Activated CD8-positive, alpha-beta memory T cell treated with anti-CD3 and anti-CD28 coated beads, Interleukin-2, amount 50 U/mL, for 48 hours (primary cell): ENCODE data around the gene NFATC2.

Experiments
- DNase-seq: peaks from one replicate; pipeline ENCODE4 v3.0.0-alpha.2; 2020

The NFATC2 gene

DNA sequence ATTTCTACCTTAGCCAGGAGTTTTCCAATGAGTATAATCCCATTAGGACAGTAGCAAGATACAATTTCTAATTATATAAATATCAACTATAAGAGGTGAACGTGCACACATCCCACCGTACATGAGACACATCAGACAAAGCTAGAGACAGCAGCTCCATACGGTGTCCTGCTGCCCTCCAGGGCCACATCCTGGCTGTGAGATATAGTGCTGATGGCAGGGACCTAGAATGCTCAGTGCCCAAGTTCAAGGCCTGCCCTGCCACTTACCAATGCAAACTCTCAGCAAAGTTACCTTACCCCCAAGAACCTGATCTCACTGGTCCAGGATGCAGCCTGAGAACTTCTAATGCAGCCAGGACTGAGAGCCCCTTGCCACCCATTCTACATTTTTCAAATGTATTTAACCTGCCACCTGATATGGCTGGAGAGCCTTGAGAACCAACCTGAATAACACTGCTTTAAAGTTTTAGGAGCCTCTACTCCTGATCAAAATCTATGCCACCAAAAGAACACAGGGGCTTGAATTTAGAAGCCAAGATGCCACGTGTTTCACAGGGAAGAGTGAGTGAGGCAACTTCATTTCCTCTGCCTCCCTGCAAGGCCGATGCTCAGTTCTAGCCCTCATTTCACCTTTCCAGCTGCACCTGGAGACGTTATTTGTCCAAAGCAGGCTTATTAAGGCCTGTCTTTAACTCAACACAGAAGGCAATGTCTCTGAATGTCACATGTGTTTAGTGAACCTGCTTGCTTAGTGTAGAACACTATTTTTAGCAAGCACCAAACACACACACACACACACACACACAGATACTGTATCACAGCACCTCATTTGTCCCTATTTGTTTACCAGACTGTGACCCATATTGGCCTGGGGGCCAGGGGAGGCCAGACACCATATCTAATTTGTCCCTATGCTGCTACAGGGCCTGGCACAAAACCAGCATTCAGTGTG is 6.1 kb downstream of the NFATC2 start:
- DNase-seq, result no peak

DNA sequence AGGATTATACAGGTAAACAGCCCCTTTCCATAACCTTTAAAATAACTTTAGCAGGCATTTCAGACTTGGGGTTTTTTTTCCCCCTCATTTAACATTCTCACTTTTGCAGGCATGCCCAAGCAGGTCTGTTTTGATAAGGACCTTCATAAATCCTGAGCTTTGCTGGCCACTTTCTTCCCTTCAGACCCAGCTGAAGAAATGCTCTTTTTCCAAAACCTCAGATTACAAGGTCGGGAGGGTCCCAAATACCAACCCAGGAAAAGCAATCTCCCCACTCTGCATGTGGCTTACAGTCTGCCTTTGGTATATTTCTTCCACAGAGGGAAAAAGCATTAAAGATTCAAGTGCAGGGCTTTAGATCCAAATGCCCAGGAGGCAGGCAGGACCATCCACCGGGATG is 6.8 kb downstream of the NFATC2 start:
- DNase-seq, result no peak

DNA sequence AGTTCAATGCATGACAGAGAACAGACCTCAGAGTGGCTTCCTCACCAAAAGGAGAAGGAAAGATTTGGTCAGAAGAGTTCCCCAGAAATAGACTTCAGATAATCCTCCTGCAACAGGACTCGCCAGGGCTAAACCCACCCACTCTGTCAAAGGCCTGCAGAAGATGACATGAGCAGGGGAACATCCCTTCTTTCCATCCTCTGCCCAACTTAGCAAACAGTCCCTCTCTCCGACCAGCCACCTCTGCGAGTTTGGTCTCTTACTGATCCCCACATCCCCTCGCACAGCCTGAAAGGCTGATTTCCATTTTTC is 7.5 kb downstream of the NFATC2 start:
- no peak for DNase-seq

DNA sequence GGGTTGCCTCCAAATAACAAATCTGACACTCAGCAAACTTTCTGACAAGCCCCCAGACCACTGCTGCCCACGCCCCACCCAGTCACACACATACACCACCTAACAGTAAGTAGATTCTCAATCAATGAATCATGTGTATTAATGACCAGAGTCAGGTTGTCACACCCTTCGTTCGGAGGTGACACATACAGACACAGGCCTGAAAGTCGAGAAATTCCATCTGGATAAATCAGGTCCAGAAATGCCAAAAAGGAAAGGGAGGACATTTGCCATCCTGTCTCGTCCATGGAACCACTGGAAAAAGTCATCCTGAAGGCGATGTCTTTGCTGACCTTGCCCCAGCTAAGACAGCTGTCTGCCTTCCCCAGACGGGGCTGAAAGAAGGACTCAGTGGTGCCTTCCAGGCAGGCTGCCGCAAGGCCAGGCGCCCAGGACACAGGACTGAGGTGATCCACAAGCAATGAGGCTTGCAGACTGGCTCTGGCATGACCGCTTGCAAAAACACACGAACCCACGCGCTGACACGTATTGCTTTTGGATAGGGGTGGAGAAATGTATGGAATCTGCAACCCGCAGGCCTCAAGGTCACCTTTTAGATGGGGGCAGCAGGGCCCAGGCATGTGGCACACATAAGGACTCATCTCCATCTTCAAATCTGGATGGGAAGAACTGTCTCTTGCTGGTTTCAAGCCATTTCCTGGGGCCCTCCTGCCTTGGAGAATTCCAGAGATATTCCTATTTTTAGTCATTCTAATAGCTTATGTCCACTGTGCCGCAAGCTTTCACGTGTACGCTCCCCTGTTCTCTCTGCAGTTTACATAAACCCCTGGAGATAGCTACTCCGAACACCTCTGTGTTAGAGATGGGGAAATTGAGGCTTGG is 9.0 kb downstream of the NFATC2 start:
- no peak for DNase-seq

DNA sequence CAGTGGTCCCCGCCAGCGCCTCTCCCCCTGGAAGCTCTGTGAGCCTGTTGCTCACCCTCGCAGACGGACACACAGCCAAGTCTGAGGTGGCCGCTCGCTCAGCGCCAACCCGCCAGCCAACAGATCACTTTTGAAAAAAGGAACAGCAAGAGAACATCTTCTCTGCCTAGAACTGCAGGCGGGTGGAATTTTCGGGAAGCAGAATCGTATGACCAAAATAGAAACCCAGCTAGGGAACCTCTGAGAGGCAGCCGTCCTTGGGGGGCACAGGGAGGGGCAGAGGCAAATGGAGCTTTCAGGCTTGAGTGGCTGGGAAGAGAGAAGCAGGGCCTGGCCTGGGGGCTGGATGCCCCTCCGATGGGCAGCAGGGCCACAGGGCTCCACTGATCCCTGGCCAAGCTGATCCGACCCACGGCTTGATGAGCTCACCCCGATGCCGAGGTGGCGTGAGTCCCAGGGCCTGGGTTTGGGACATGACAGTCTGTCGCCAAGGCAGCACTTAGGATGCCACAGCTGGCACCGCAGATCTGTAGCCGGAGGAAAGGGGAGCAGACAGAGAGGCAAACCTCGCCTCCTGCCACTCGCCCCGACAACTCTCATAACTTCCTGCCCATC is 9.8 kb downstream of the NFATC2 start:
- DNase-seq, result no peak

DNA sequence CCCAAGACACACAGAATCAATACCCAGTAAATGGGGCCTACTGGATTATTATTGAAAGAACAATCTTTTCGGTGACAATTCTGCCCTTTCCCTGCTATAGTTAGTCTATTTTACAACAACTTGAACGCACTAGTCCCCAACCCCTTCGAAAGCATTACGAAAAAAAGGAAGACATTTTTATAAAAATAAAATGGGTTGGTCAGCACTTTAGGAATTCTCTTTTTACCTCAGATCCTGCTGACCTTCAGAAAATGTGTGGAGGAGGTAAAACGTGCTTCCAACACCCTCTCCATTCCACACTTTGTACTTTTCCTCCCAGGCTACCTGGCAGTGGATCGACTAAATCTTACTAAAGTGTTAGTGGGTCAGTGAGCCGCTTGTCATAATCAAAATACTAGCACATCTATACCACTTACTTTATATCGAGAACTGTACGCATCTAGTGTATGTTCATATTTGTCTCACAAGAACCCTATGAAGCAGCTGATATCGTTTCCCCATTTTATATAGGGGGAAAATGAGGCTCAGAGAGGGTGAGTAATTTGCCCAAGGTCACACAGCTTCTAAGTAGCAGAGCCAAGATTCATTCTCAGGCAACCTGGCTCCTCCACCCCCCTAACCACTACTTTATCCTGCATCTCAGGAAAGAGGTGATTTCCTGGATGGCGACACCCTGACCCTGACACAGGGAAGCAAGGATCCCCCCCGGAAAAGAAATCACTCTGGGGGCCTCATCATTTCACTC is 10.6 kb downstream of the NFATC2 start:
- DNase-seq, result no peak

DNA sequence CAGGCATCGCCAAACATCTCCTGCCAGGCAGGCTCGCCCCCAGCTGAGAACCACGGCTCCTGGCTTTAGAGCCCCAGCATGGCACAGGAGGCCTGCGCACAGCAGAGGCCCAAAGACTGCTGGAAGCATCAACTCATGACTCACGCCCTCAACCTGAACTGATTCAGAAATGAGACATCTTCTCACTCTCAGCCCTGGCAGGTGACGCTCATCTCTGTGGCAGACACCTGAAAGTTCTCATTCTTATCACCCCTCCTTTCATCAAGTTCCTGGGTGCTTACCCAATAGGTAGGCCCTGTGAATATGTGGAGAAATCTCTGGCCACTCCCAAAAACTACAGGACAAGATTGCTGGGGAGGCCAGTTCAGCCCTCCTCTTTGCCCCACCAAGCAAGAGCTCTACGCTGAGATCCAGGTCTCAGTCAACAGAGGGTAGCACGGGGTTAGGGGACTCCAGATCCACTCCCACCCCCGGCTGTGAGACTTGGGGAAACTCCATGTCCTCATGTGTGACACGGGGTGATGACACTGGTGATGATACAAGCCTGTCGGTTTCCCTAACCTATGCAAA is 11.3 kb downstream of the NFATC2 start:
- DNase-seq, result peak; percentile 86

DNA sequence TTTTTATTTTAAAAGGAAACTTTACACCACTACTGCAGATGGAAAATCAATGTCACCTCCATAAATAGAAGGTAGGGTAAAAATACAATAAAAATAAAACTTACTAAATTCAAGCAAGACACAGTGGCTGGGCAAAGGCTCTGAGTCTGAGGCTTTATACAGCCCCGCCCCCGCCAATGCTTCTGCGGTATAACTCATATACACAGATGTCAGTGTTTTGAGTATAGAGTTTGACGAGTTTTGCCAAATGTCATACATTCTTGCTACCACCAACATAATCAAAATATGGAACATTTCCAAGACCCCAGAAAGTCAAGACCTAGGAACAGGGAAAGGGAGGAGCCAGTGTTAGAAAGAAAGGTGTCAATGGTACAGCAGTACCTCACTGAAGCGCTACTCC is 12.8 kb downstream of the NFATC2 start:
- DNase-seq, result peak; percentile 85

DNA sequence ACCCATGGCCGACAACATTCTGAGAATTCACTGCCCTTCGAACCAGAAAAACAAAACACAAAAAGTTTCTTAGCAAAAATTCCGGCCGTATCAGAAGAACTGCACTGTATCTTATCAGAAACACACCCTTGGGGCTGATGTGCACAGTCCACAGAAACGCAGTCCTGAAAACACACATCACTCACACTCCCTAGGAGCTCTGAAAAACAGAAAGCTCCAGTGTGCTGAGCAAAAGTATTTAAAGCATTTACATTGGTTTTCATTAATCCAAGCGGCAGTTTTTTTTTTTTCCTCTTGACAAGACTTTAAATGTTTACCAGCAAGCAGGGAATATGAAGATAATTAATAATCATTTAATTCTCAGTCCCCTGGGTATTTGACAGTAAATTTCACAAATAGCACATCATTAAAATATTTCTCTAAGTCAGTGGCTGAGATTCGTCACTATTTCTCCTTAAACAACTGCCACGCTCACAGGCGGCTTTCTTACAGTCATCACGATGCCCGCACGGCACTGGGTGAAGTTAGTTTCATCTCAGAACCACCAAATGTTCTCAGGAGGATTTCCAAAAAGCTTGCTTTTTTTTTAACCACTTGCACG is 13.3 kb downstream of the NFATC2 start:
- no peak for DNase-seq

DNA sequence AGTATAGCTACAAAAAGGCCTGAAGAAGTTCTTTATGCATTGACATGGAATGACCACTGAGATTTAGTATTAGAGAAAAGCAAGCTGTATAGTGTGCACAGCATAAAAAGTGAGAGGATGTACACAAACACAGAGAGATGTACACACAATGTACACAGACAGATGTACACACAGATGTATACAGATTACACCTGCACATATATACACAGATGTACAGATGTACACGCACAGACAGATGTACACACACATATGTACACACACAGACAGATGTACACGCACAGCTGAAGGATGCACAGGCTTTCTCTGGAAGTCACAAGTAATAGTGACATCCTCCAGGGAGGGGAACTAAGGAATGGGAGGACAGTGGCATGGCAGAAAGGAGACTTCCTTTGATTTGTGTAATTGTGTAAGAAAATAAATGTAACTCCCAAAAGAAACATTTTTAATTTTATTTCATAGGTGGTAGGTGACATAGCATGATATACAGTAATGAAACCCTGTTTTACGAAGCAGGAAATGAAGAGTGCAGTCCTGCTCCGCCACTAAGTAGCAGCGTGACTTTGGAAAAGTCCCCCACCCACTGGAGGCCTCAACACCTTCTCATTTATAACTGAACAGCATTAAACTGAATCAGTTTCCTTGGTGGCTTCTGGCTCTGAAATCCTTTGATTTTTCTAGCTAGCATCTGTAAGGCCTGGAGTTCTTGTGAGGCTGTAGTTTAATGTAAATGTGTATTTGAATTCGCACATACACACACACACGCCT is 14.1 kb downstream of the NFATC2 start:
- DNase-seq, result no peak

DNA sequence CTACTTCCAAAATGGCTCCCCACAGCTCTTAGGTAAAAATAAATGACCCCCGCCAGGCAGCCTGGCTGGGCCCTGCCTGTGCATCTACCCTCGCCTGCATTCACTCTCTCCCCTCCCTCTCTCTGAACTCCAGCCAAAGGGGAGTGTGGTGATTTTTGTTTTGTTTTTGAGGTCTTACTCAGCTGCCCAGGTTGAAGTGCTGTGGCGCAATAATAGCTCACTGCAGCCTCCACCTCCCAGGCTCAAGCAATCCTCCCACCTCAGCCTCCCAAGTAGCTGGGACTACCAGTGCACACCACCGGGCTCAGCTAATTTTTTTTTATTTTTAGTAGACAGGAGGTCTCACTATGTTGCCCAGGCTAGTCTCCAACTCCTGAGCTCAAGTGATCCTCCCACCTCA is 15.8 kb downstream of the NFATC2 start:
- no peak for DNase-seq

DNA sequence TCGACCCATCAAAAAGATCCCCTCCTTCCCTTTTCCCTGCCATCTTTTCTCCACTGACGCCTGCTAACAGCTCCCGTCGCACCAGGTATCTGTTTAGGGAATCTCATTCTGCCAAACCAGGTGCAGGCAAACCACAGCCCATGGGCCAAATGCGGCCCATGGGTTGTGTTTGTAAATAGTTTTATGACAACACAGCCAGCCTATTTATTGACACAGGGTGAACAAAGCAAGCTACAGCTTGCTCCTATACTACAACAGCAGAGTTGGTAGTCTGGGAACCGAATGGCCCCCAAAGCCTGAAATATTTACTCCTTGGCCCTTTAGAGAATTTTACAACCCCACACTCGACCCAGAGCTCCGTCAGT is 16.4 kb downstream of the NFATC2 start:
- no peak for DNase-seq

DNA sequence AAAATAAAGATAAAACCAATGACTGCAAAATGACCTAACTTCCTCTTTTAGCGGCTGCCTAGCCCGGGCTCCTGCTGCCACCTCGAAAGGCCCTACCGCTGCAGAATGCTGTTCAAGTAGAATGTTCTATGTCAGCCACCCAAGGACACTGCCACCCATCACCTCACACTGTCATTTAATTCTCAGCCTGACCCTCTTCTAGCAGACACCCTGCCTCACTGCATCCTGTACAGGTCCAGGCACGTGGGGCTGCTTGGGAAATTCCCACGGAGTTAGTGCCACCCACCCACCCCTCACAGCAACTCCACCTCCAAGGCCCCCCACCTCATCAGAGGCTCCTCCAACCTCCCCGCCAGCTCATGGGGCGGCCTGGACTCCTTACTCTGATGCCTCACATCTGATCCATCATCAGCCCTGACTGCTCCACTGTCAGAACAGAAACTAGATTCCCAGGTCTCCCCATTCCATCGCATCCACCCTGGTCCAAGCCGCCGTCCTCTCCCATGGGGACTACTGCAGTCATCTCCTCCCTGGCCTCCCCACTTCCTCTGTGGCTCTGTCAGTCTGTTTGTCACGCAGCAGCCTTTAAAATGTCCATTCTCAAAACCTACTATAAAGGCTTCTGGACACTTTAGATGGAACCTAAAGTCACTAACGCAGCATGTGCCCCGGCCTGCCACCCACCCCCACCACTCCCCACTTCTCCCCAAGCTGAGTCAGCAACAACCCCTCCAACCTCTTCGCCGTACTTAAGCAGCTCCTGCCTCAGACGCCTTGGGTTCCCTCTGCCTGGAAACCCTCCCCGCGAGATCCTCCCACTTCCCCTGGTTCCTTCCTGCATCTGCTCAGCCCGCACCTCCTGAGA is 17.0 kb downstream of the NFATC2 start:
- peak; percentile 73 for DNase-seq

DNA sequence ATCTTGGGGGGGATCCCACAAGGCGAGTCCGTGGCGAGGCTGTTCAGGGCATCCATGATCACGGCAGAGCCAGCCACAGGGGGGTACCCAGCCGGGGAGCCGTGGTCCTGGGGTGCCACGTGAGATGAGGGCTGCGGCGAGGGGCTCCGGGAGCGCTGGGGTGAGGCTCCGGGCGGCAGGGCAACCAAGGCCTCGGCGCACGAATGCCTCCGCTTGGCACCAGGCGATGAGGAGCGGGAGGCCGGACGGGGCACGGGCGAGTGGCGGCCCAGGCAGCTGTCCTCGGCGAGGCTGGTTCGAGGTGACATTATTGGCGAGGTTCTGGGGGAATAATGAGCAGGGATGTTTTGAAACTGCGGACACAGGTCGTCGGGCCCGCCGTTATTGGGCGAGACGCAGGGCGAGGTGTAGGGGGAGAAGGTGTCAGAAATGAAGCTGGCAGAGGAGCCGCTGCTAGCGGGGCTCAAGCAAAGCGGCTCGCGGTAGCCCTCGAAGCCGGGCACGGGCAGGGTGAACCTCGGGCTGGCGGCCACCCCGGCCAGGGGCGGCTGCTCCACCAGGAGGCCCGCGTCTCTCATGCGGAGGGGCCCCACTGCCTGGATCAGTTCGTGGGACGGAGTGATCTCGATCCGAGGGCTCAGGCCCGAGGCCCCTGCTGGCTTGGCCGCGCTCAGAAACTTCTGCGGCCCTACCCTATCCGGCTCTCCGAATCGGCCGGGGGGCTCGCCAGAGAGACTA is 19.1 kb downstream of the NFATC2 start:
- no peak for DNase-seq

DNA sequence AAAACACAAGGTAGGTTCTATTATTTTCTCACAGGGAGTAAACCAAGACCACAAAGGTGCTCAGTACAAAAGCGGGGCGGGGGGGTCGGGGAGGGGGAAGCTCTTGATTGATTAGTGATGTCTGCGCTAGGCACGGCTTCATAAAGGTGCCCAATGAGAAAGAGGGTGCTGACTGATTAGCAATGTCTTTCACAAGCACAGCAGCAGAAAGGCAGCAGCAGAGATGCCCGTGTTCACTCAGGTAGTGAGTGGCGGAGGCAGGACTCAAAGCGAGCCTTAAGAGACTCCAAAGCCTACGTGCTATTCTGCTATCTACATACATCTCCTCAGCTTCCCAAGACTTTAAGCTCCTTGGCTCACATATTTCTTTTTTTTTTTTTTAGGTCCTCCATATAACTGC is 20.3 kb downstream of the NFATC2 start:
- no peak for DNase-seq

DNA sequence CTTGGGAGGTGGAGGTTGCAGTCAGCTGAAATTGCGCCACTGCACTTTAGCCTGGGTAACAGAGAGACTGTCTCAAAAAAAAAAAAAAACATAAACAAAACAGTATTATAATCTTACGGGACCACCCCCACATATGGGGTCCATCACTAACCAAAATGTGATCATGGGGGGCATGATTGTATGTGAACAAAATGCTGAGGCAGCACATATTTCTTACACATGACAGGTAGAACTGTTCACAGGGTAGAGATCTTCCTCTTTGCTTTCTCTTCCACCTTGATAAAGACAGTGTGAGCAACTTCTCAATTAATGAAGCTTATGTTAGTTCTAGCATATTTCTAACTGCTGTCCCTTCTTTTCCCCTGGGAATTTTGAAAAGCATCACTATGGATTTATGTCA is 24.7 kb downstream of the NFATC2 start:
- DNase-seq, result no peak

DNA sequence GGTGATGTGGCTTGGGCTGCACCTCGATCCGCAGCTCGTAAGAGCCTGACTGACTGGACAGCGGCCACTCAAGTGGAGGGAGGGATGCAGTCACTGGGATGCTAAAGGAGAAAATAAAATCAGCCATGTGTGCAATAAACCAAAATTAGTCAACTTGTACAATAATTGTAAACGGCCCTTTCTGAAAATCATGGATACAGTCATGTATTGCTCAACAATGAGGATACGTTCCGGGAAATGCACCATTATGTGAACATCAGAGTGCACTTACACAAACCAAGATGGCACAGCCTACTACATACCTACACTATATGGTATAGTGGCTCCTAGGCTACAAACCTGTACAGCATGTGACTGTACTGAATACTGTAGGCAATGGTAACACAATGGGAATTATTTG is 25.7 kb downstream of the NFATC2 start:
- DNase-seq, result no peak

DNA sequence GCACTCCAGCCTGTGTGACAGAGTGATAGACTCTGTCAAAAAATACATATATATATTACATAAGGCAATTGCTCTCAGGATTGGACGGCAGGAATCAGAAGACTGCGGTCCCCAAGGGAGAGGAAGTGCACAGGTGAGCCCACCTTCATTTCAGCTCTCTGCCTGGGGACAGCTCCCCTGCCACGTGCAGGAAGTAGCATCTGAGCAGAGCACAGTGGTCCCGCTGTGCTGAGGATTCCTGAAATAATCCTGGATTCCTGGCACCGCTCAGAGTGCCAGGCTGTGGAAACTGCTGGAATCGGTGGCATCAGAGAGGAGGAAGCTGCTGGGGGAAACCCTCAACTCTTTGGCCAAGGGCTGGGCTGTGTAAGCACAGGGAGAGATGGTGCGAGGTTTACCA is 27.7 kb downstream of the NFATC2 start:
- DNase-seq, result no peak

DNA sequence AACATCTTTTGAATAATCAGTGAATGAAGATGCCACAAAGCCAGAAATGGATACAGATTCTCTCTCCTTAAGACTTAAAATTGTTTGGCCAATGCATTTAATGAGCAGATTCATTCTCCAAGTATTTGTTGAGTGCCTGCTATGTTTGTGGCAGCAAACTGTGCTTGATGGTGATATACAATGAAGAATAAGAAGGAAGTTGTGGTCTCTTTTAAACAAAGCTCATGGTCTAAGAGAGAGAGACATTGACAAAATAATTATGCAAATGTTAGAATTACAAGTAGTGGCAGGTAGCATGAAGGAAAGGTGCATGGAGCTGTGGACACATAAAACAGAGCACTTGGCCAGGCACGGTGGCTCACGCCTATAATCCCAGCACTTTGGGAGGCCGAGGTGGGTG is 28.3 kb downstream of the NFATC2 start:
- no peak for DNase-seq

DNA sequence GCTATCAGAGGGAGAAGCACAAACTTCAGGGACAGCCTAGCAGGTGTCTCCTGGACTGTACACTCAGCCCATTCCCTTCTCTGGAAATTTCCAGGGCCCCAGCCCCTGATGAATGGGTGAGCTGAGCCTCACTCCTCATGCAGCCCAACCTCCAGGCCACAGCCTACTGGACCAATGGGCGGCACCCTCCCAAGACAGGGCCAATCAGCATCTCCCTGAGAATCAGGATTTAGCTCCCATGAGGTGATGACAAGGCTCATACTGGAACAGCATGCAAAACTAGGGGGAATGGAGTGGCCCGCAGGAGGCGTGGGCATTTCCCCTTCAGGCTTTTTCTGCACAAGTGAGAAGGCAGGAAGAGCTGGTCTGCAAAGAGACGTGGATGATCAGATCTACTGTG is 29.0 kb downstream of the NFATC2 start:
- no peak for DNase-seq
